Naive B cell (primary cell): ENCODE results near the gene DIPK1A. TPM values are rescaled to one million over a fixed set of nuclear protein-coding genes. Genes with fewer than 3 reads are reported as not detected.
A peak's percentile ranks its signal among the peaks of the same experiment; 100 is the strongest.

ENCODE experiments used
- ATAC-seq, 2 donors: fragments of 150-1000 bp; cut with Tn5 transposase; 2 replicates each; pipeline ENCODE4 v1.10.0; 2021; ENCODE audit warnings: low read depth in 2 of 2, mild to moderate bottlenecking in 2 of 2, moderate library complexity in 2 of 2
- DNase-seq: peaks from one replicate; pipeline ENCODE4 v3.0.0; 2022
- H3K27ac Mint-ChIP-seq, 6 donors: one replicate each; pipeline ENCODE4 v1.8.0; 2020 to 2022; ENCODE audit warnings: mild to moderate bottlenecking in 6 of 6, mixed read lengths in 6 of 6, moderate library complexity in 5 of 6, inconsistent platforms in 2 of 6
- H3K27me3 Mint-ChIP-seq, 3 donors: one replicate each; pipeline ENCODE4 v1.8.0; 2021 to 2022; ENCODE audit warnings: mixed read lengths in 3 of 3, mild to moderate bottlenecking in 1 of 3
- H3K36me3 Mint-ChIP-seq, 2 donors: one replicate each; pipeline ENCODE4 v1.8.0; 2020 to 2022; ENCODE audit warnings: mixed read lengths in 2 of 2, inconsistent platforms in 1 of 2, mild to moderate bottlenecking in 1 of 2
- H3K4me1 Mint-ChIP-seq, 3 donors: one replicate each; pipeline ENCODE4 v1.8.0; 2020 to 2022; ENCODE audit warnings: mixed read lengths in 3 of 3, inconsistent platforms in 1 of 3, mild to moderate bottlenecking in 1 of 3, moderate library complexity in 1 of 3
- H3K4me3 Mint-ChIP-seq, 8 donors: one replicate each; pipeline ENCODE4 v1.8.0; 2020 to 2022; ENCODE audit warnings: mild to moderate bottlenecking in 8 of 8, mixed read lengths in 8 of 8, moderate library complexity in 8 of 8, inconsistent platforms in 2 of 8
- H3K9me3 Mint-ChIP-seq, 7 donors: one replicate each; pipeline ENCODE4 v1.8.0; 2020 to 2022; ENCODE audit warnings: mixed read lengths in 7 of 7, mild to moderate bottlenecking in 5 of 7, inconsistent platforms in 2 of 7, moderate library complexity in 1 of 7
- polyA plus RNA-seq, 6 donors: library from polyadenylated mRNA; unstranded; fragments of 300-500 nt; fragmentation: Illumina TruSeq; gene quantifications; one replicate each; pipeline ENCODE4 v1.2.3, GENCODE V29; 2021; ENCODE audit warnings: low read depth in 6 of 6

DIPK1A gene
- polyA plus RNA-seq, 6 donors from 2014 or later = 26.0 to 57.3 (median 32.4) TPM

GRCh38 chr1:92934395-92935378, 26.6 kb downstream of the DIPK1A start:
- peak in 1 of 2 donors; percentile 34 for ATAC-seq
- Mint-ChIP-seq H3K27me3 (no peaks in the 10 kb centered on the region), H3K27ac (peak overlapping the region in 1 of 6 donors; percentile 51), H3K36me3 (no peaks in the 10 kb centered on the region), H3K9me3 (no peaks in the 10 kb centered on the region), H3K4me1 (peaks cover 49 to 97% (median 60%) of the 10 kb centered on the region in 3 donors), H3K4me3 (peak overlapping the region in 2 of 8 donors; percentile 16 to 66)
- DNase-seq = no peak

DNA sequence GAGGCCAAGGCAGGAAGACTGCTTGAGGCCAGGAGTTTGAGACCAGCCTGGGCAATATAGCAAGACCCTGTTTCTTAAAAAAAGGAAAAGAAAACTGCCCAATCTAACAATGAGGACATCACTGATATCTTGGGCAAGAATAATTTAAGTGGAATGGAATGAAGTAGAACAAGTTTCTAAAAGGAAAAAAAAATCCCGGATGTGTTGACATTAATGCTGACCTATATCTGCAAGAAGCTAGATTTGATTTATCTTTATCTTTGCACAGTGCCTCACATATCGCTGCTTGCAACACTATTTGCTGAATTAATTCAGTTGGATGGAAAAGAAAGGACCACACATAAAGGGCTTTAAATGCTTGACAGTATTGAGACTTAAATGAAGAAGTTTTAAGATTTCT, 27.8 kb downstream of the DIPK1A start:
- H3K9me3 Mint-ChIP-seq = no peaks in the 10 kb centered on the region
- H3K27ac Mint-ChIP-seq = peak overlapping the region in 3 of 6 donors; percentile 16 to 88 (median 81)
- H3K4me1 Mint-ChIP-seq = peaks cover 58 to 97% (median 73%) of the 10 kb centered on the region in 3 donors

DNA sequence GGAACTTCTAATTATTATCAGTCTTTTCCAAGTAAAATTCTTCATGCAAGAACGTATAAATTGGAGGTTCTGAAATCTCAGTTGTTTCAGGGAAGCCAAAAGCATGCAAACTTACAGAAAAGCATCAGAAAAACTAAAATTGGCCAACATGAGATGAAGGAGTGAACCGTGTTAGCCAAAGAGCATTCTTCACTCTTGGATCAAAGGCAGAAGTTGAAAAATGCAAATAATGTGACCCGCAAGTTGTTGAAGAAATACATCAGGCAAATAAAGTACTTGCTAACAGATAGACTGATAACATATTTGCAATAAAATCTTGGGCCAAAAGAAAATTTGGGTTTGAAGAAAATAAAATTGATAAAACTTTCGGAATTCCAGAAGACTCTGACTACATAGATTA, 29.6 kb downstream of the DIPK1A start:
- ATAC-seq = no peak

More for the DNA sequence above, 27.8 kb downstream of the DIPK1A start:
- DNase-seq (no peak), ATAC-seq (no peak)
- peaks cover 0 to 5% of the 10 kb centered on the region in 2 donors for H3K36me3 Mint-ChIP-seq
- H3K27me3 Mint-ChIP-seq = no peaks in the 10 kb centered on the region
- peak overlapping the region in 4 of 8 donors; percentile 5 to 76 (median 30) for H3K4me3 Mint-ChIP-seq

GRCh38 chr1:92929461-92929860, 31.8 kb downstream of the DIPK1A start:
- H3K27me3 Mint-ChIP-seq = no peaks in the 10 kb centered on the region
- H3K9me3 Mint-ChIP-seq = no peaks in the 10 kb centered on the region
- peak overlapping the region; percentile 55 to 95 (median 92) for H3K27ac Mint-ChIP-seq
- DNase-seq (no peak), ATAC-seq (peak; percentile 68 to 73)
- peaks cover 69 to 94% (median 81%) of the 10 kb centered on the region in 3 donors for H3K4me1 Mint-ChIP-seq
- peaks cover 0 to 5% of the 10 kb centered on the region in 2 donors for H3K36me3 Mint-ChIP-seq
- H3K4me3 Mint-ChIP-seq = peak overlapping the region; percentile 31 to 93 (median 87)

More for the DNA sequence above, 29.6 kb downstream of the DIPK1A start:
- no peak for DNase-seq
- no peaks in the 10 kb centered on the region for H3K27me3 Mint-ChIP-seq
- peaks cover 0 to 5% of the 10 kb centered on the region in 2 donors for H3K36me3 Mint-ChIP-seq
- H3K4me1 Mint-ChIP-seq = peaks cover 69 to 97% (median 87%) of the 10 kb centered on the region in 3 donors
- no peaks in the 10 kb centered on the region for H3K9me3 Mint-ChIP-seq
- peak overlapping the region in 4 of 6 donors; percentile 30 to 89 (median 61) for H3K27ac Mint-ChIP-seq
- H3K4me3 Mint-ChIP-seq = peak overlapping the region in 6 of 8 donors; percentile 7 to 58 (median 26)

GRCh38 chr1:92927870-92928269, 33.4 kb downstream of the DIPK1A start:
- peak overlapping the region in 6 of 8 donors; percentile 0 to 90 (median 53) for H3K4me3 Mint-ChIP-seq

DNA sequence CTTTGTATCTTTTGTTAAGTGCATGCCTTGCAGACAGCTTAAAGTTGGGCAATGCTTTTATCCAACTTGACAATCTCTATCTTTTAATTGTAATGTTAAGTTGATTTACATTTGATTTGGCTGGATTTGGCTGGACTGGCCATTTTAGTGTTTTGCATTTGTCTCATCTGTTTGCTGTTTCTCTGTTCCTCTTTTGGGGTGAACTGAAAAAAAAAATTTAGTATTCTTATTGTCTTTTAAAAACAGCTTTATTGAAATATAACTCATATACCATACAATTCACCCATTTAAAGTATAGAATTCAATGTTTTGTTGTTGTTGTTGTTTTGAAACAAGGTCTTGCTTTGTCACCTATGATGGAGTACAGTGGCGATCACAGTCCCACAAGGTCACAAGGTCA, 34.4 kb downstream of the DIPK1A start:
- peaks cover 64 to 90% (median 75%) of the 10 kb centered on the region in 3 donors for H3K4me1 Mint-ChIP-seq
- H3K4me3 Mint-ChIP-seq = peak overlapping the region in 6 of 8 donors; percentile 0 to 90 (median 51)
- ATAC-seq = no peak
- no peaks in the 10 kb centered on the region for H3K27me3 Mint-ChIP-seq
- H3K9me3 Mint-ChIP-seq = no peaks in the 10 kb centered on the region
- H3K36me3 Mint-ChIP-seq = peaks cover 0 to 5% of the 10 kb centered on the region in 2 donors
- H3K27ac Mint-ChIP-seq = peak overlapping the region in 5 of 6 donors; percentile 63 to 79 (median 77)
- DNase-seq = no peak

More at GRCh38 chr1:92927870-92928269, 33.4 kb downstream of the DIPK1A start:
- no peaks in the 10 kb centered on the region for H3K27me3 Mint-ChIP-seq
- H3K4me1 Mint-ChIP-seq = peaks cover 65 to 92% (median 76%) of the 10 kb centered on the region in 3 donors
- ATAC-seq (peak; percentile 43 to 46), DNase-seq (no peak)
- H3K27ac Mint-ChIP-seq = peak overlapping the region in 5 of 6 donors; percentile 63 to 96 (median 78)
- H3K9me3 Mint-ChIP-seq = no peaks in the 10 kb centered on the region
- peaks cover 0 to 5% of the 10 kb centered on the region in 2 donors for H3K36me3 Mint-ChIP-seq

DNA sequence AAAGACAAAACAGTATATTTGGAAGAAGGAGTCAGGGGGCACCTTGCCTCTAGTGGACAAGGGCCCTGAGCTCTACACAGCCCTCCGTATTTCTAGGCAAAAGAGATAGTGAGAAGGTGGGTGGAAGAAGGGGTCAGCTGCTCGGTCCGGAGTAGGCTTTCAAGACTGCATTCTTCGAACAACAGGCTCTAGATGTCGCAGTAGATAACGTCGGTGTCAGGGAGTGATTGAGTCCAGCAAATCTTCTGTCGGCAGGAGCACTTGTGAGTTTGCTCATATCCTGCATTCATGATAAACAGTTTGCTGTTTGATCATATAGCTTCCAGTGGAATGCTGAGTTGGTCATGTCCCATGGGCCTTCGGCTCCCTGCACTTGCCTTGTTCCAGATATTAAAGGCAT, 36.8 kb downstream of the DIPK1A start:
- Mint-ChIP-seq H3K4me3 (no peak overlapping the region), H3K27me3 (no peaks in the 10 kb centered on the region), H3K9me3 (peaks cover 0 to 12% (median 4%) of the 10 kb centered on the region in 7 donors), H3K4me1 (peaks cover 56 to 83% (median 72%) of the 10 kb centered on the region in 3 donors), H3K36me3 (peaks cover 18 to 23% of the 10 kb centered on the region in 2 donors), H3K27ac (peak overlapping the region in 4 of 6 donors; percentile 27 to 87 (median 65))
- no peak for ATAC-seq
- DNase-seq = no peak

DNA sequence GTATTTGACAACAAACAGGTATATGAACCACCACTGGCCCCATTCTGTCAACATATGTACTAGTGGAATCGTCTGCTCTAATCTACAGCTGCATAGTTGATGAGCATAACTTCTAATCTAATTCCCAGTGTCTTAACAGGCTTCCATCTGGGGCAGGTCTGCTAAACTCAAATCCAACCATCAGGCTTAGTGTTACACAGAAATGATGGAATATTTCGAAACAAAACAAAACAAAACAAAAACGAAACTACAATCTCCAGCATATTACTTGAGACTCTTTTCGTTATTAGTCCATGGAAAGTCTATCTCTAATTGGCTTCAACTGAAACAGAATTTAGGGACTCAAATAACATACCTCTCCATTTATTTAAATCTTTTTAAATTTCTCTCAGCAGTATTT, 37.6 kb downstream of the DIPK1A start:
- Mint-ChIP-seq H3K4me1 (peaks cover 54 to 79% (median 72%) of the 10 kb centered on the region in 3 donors), H3K9me3 (peaks cover 0 to 17% (median 4%) of the 10 kb centered on the region in 7 donors), H3K27ac (peak overlapping the region in 3 of 6 donors; percentile 15 to 80 (median 26)), H3K27me3 (no peaks in the 10 kb centered on the region), H3K4me3 (no peak overlapping the region), H3K36me3 (peaks cover 18 to 25% of the 10 kb centered on the region in 2 donors)
- DNase-seq = no peak
- ATAC-seq = no peak

- no peak for ATAC-seq
- no peaks in the 10 kb centered on the region for H3K27me3 Mint-ChIP-seq
- no peak for DNase-seq
- peaks cover 18 to 25% of the 10 kb centered on the region in 2 donors for H3K36me3 Mint-ChIP-seq
- H3K4me3 Mint-ChIP-seq = no peak overlapping the region
- peak overlapping the region in 3 of 6 donors; percentile 15 to 77 (median 25) for H3K27ac Mint-ChIP-seq
- H3K9me3 Mint-ChIP-seq = peaks cover 0 to 17% (median 4%) of the 10 kb centered on the region in 7 donors
- H3K4me1 Mint-ChIP-seq = peaks cover 51 to 77% (median 70%) of the 10 kb centered on the region in 3 donors
Measured at GRCh38 chr1:92922356-92923035, 38.8 kb downstream of the DIPK1A start.

- peak overlapping the region in 5 of 6 donors; percentile 16 to 80 (median 76) for H3K27ac Mint-ChIP-seq
- H3K9me3 Mint-ChIP-seq = peaks cover 0 to 17% (median 4%) of the 10 kb centered on the region in 7 donors
- peaks cover 18 to 25% of the 10 kb centered on the region in 2 donors for H3K36me3 Mint-ChIP-seq
- no peak for DNase-seq
- ATAC-seq = no peak
- no peak overlapping the region for H3K4me3 Mint-ChIP-seq
- peaks cover 41 to 70% (median 70%) of the 10 kb centered on the region in 3 donors for H3K4me1 Mint-ChIP-seq
- H3K27me3 Mint-ChIP-seq = no peaks in the 10 kb centered on the region
Measured at GRCh38 chr1:92921031-92922023, 39.9 kb downstream of the DIPK1A start.

GRCh38 chr1:92916899-92917298, 44.4 kb downstream of the DIPK1A start:
- no peak overlapping the region for H3K4me3 Mint-ChIP-seq
- no peak for ATAC-seq
- H3K4me1 Mint-ChIP-seq = peaks cover 48 to 79% (median 71%) of the 10 kb centered on the region in 3 donors
- no peak for DNase-seq
- H3K27me3 Mint-ChIP-seq = no peaks in the 10 kb centered on the region
- peaks cover 0 to 21% (median 7%) of the 10 kb centered on the region in 7 donors for H3K9me3 Mint-ChIP-seq
- peaks cover 25 to 37% of the 10 kb centered on the region in 2 donors for H3K36me3 Mint-ChIP-seq
- peak overlapping the region in 3 of 6 donors; percentile 25 to 48 (median 30) for H3K27ac Mint-ChIP-seq

GRCh38 chr1:92915547-92915946, 45.7 kb downstream of the DIPK1A start:
- DNase-seq (no peak), ATAC-seq (no peak)
- Mint-ChIP-seq H3K4me1 (peaks cover 42 to 75% (median 68%) of the 10 kb centered on the region in 3 donors), H3K4me3 (no peak overlapping the region), H3K9me3 (peaks cover 0 to 18% (median 5%) of the 10 kb centered on the region in 7 donors), H3K36me3 (peaks cover 16 to 27% of the 10 kb centered on the region in 2 donors), H3K27me3 (no peaks in the 10 kb centered on the region), H3K27ac (peak overlapping the region in 1 of 6 donors; percentile 57)
